SK-N-MC (cell line): ENCODE results near the gene FAM200B.

Source experiments
- EZH2 ChIP-seq: fragments of 200-600 bp; sonication (generic); IDR thresholded peaks from one replicate; pipeline ENCODE4 v1.6.1; 2017; ENCODE audit warnings: antibody characterized with exemption
- POLR2AphosphoS5 ChIP-seq: IDR thresholded peaks from 2 replicates; pipeline ENCODE4 v1.6.1; 2012; ENCODE audit warnings: mild to moderate bottlenecking, low read depth, low read length, borderline replicate concordance

GRCh38 chr4:15681067-15681371 is 608 bp upstream of the FAM200B start:
- no peak for TF ChIP-seq EZH2
- no peak for TF ChIP-seq POLR2AphosphoS5
